Measurements from ENCODE around the gene ADORA2A.

GRCh38 chr22:24421428-24421931 lies 5.9 kb upstream of the ADORA2A start:
- TF ChIP-seq CTCF (IDR thresholded peaks at IDR 0.05; ENCODE audit: low read depth, low read length, poor library complexity, severe bottlenecking) (peak; percentile 90), EZH2phosphoT487 (IDR thresholded peaks at IDR 0.05; ENCODE audit: borderline replicate concordance, low read length) (no peak)
